A204.1 (cell line): ENCODE results near the gene SYNPR.

Experiments
- FAIRE-seq: peaks from 2 replicates; lab custom pipeline; 2012; peaks lifted over from hg19 to GRCh38; lab: Jason Lieb, UNC

Gene SYNPR

GRCh38 chr3:63474828-63475518, 196.9 kb downstream of the SYNPR start:
- FAIRE-seq = no peak

DNA sequence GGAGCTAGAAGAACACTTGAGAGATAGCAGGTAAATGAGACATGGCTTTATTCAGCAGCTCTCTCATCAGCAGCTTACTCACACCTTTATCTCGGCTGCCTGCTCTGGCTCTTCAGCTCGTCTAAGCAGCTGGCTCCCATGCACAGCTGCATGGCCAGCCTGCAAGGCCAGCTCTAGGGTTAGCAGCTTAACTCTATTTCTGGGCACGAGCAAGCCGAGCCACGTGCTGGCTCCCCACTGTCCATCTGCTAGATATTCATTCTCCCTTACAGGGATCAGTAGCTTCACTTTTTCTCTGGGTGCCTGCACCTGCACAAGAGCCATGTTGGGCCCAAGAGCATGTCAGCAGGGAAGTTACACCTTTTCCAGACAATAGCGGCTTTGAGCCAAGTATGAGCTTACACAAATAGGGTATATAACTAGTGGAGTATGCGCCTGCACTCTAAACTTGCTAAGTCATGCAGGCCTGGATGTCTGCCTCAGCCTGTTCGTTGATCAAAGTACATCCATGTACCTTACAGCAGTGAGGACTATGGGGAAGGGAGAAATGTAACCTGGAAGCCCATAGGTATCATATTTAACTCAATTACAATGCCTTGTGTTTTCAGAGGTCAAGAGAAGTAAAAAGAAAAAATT, 199.5 kb downstream of the SYNPR start:
- no peak for FAIRE-seq

- FAIRE-seq = no peak
Observed at GRCh38 chr3:63478990-63479660, 201.0 kb downstream of the SYNPR start.

- no peak for FAIRE-seq
Observed at GRCh38 chr3:63479661-63480035, 201.5 kb downstream of the SYNPR start.

- FAIRE-seq = no peak
Observed at GRCh38 chr3:63481627-63482026, 203.5 kb downstream of the SYNPR start.

GRCh38 chr3:63482341-63482740, 204.2 kb downstream of the SYNPR start:
- no peak for FAIRE-seq

DNA sequence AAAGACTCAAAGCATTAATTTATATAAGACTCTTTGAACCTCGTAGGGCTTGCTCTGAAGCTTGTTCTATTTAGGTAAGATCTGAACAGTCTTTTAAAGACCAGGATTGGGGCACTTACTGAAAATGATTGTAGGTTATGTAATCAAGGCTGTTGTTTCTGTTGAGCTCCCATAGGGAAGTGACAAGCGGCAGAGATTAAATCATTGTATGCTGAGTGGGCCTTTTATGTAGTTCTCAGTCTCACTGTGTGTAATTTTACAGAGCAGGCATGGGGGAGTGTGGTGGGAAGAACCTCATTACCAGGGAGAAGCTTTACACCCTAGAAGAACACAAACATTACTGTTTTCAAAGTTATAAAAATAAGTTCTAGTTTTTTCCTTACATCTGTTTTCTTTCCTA, 214.4 kb downstream of the SYNPR start:
- FAIRE-seq = no peak

GRCh38 chr3:63493101-63493500, 215.0 kb downstream of the SYNPR start:
- no peak for FAIRE-seq

DNA sequence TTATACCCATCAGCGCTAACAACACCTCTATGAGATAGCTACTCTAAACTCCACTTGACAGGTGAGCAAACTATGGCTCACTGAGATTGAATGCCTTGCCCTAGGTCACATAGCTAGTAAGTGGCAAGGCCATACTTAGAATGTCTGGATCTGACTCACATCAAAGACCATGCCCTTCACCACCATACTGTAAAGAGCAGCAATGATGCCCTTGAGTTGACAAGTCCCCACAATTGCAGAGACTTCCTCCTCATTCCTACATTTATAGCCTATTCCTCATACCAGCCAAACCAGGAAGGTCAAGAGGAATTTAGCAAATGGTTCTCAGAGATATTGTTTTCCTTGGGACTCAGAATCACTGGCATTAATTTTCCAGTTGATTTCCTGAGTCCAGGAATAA, 216.5 kb downstream of the SYNPR start:
- no peak for FAIRE-seq

GRCh38 chr3:63497641-63498040, 219.5 kb downstream of the SYNPR start:
- FAIRE-seq = no peak

GRCh38 chr3:63500196-63500595, 222.1 kb downstream of the SYNPR start:
- no peak for FAIRE-seq

DNA sequence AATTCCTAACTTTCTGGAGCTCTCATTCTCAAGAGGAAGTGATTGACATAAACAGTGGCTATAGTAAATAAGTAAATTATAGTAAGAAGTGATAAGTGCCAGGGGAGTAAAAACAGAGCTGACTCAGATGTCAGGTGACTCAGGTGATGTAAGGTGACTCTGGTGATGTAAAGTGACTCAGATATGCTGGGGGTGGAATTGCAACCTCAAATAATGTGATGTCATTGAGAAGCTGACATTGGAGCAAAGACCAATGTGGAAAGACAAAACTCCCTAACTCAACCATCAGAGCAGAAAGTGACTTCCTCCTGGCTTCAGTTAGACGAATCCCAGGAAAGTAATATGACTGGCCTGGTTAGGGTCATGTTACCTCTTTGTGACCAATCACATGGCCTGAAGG, 230.2 kb downstream of the SYNPR start:
- FAIRE-seq = no peak

GRCh38 chr3:63508771-63509170, 230.7 kb downstream of the SYNPR start:
- FAIRE-seq = no peak

DNA sequence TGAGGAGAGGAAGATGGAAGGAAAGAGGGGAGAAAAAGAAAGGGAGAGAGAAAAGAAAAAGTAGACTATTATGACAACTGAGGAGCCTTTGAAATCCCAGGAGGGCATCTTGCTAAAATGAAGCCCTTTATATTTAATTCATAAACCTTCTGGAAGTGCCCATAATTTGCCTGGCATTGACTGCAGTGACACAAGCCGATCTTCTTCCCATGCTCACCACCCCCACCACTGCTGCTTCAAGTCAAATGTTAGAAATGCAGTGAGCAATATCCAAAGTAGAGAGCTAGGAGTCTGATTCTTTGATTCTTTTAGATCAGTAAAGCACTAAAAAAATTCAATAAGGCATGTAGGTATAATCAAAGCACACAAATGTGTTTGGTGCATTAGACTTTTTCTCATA, 235.7 kb downstream of the SYNPR start:
- FAIRE-seq = no peak

- no peak for FAIRE-seq
Observed at GRCh38 chr3:63514678-63515077, 236.6 kb downstream of the SYNPR start.

- FAIRE-seq = no peak
Observed at GRCh38 chr3:63519426-63519825, 241.3 kb downstream of the SYNPR start.

DNA sequence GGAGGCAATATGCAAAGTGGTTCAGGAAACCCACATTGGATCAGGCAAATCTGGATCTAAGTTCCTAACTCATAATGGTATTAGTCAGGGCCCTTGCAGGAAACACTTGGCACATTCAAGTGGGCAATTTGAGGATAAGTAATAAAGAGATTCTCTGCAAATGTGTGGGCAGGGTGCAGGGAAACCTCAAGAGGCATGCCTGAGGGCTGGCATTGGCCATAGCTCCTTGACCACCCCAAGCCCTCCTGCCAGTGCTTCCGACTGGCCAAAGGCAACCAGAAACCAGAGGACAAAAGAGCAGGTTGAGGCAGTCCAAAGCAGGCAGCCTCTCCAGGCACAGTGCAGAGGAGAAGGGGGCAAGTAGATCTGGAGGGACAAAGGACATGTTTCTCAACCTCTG, 243.5 kb downstream of the SYNPR start:
- no peak for FAIRE-seq

GRCh38 chr3:63523100-63523499, 245.0 kb downstream of the SYNPR start:
- FAIRE-seq = no peak

GRCh38 chr3:63528325-63529000, 250.4 kb downstream of the SYNPR start:
- FAIRE-seq = no peak

DNA sequence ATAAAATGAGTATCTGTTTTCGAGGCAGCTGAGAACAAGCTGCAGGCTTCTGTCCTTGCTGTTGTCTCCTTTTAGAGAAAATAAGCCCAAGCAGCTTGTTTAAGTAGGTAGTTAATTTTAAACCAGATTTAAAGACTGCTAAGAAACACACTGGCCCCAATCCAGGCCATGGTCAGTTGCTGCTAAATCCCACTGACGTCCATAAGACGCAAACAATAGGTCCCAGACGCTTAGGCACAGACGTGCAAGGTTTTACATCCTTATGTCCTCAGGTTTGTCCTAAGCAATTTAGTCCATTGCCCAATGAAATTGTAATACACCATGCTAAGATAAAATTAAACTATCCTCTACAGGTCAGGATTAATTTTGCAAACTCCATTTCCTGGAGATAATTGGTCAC, 254.4 kb downstream of the SYNPR start:
- no peak for FAIRE-seq

DNA sequence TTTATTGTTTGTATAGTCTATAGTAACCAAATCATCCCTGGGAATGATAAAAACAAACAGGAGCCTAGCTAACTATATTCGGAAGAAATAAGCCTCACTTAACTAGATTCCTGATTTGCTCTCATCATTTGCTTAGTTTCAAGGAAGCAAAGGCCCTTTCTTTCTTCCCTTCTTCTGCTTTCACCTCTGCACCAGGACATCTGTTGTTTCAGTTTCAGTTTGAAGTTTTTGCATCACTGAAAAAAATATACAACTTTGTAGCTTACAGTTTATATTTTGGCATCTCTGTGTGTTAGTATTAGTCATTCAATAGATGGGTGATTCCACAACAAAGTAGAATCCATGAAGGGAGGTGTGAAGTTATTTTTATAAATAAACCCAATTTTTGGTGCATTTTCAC, 260.8 kb downstream of the SYNPR start:
- FAIRE-seq = no peak

DNA sequence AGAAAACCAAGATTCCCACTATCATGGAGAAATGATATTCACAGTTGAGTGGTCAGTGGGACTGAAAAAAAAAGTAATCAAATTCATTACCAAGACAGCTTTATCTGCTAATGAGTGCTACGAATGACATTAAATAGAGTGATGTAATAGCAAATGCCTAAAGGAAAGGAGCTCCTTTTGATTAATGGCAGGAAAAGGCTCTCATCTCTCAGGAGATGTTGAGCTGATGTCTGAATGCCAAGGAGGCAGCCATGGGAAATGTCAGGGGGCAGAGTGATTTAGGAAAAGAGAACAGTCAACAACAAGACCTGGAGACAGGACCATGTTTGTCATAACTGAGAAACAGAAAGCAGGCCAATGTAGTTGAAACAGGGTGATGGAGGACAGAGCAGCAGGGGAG, 277.7 kb downstream of the SYNPR start:
- FAIRE-seq = no peak

- FAIRE-seq = no peak
Observed at GRCh38 chr3:63556401-63556800, 278.3 kb downstream of the SYNPR start.
